Ishikawa (cell line): ENCODE results near the gene CBX2.

Experiments used
- CEBPB ChIP-seq: IDR thresholded peaks from 2 replicates; pipeline ENCODE4 v1.6.1; 2012
- CREB1 ChIP-seq: IDR thresholded peaks from 2 replicates; pipeline ENCODE4 v1.6.1; 2012; ENCODE audit warnings: low read depth
- EGR1 ChIP-seq: IDR thresholded peaks from 2 replicates; pipeline ENCODE4 v1.6.1; 2012
- EP300 ChIP-seq: IDR thresholded peaks from 2 replicates; pipeline ENCODE4 v1.6.1; 2012; ENCODE audit warnings: borderline replicate concordance
- FOXM1 ChIP-seq: IDR thresholded peaks from 2 replicates; pipeline ENCODE4 v1.6.1; 2012; ENCODE audit warnings: low read depth, borderline replicate concordance
- NFIC ChIP-seq: IDR thresholded peaks from 2 replicates; pipeline ENCODE4 v1.6.1; 2012
- RAD21 ChIP-seq: IDR thresholded peaks from 2 replicates; pipeline ENCODE4 v1.6.1; 2012; ENCODE audit warnings: low read depth
- TAF1 ChIP-seq: IDR thresholded peaks from 2 replicates; pipeline ENCODE4 v1.6.1; 2012; ENCODE audit warnings: low read depth, mild to moderate bottlenecking
- TCF12 ChIP-seq: IDR thresholded peaks from 2 replicates; pipeline ENCODE4 v1.6.1; 2012; ENCODE audit warnings: low read depth
- TEAD4 ChIP-seq: IDR thresholded peaks from 2 replicates; pipeline ENCODE4 v1.6.1; 2012
- YY1 ChIP-seq: IDR thresholded peaks from 2 replicates; pipeline ENCODE4 v1.6.1; 2012; ENCODE audit warnings: low read depth
- ZBTB7A ChIP-seq: IDR thresholded peaks from 2 replicates; pipeline ENCODE4 v1.6.1; 2012; ENCODE audit warnings: low read depth
- TF ChIP-seq, protein P1 (sequence below): IDR thresholded peaks from 2 replicates; pipeline ENCODE4 v1.6.1; 2012; ENCODE audit warnings: low read depth, mild to moderate bottlenecking
- TF ChIP-seq, protein P2 (sequence below): IDR thresholded peaks from 2 replicates; pipeline ENCODE4 v1.6.1; 2012
- TF ChIP-seq, protein P3 (sequence below): IDR thresholded peaks from 2 replicates; pipeline ENCODE4 v1.6.1; 2012

CBX2 gene

DNA sequence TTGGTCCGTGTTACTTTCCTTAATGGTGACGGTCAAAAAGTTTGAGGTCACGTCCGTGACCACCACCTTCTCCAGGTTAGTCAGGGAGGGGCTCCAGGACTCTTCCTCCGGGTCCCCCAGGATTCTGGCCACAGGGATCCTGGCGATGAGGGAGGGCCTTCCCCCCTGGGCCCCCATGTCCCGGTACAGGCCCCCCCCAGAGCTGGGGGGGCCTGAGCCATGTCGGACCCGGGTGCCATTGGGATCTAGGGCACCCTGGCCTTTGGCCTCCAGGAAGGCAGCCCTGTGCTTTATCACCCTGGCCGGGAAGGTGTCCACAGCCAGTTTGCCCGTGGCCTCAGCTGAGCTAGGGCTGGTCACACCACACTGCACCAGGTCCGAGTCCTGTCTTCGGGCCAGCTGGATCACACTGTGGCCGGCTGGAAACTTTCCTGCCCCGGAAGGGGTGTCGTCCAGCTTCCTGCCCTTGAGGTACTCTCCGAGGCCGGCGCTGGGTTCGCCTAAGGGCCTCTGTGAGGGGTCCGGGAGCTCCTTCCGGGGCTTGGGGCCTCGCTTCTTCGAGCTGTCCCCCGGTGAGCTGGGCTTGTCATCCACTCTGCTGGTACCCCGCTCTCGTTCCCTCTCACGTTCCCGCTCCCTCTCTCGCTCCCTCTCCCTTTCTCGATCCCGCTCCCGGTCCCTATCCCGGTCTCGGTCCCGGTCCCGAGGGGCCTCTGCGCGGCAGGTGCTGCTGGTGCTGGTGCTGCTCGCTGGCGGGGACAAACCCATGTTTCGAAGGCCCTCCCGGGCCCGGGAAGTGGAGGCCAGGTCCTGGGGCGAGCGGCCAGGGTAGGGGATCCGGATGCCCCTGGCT is 16.9 kb downstream of the CBX2 start:
- TF ChIP-seq CREB1, result no peak
- no peak for TF ChIP-seq CEBPB
- TF ChIP-seq YY1, result no peak
- TF ChIP-seq EGR1, result no peak
- TF ChIP-seq TCF12, result no peak
- TF ChIP-seq, protein P1, sequence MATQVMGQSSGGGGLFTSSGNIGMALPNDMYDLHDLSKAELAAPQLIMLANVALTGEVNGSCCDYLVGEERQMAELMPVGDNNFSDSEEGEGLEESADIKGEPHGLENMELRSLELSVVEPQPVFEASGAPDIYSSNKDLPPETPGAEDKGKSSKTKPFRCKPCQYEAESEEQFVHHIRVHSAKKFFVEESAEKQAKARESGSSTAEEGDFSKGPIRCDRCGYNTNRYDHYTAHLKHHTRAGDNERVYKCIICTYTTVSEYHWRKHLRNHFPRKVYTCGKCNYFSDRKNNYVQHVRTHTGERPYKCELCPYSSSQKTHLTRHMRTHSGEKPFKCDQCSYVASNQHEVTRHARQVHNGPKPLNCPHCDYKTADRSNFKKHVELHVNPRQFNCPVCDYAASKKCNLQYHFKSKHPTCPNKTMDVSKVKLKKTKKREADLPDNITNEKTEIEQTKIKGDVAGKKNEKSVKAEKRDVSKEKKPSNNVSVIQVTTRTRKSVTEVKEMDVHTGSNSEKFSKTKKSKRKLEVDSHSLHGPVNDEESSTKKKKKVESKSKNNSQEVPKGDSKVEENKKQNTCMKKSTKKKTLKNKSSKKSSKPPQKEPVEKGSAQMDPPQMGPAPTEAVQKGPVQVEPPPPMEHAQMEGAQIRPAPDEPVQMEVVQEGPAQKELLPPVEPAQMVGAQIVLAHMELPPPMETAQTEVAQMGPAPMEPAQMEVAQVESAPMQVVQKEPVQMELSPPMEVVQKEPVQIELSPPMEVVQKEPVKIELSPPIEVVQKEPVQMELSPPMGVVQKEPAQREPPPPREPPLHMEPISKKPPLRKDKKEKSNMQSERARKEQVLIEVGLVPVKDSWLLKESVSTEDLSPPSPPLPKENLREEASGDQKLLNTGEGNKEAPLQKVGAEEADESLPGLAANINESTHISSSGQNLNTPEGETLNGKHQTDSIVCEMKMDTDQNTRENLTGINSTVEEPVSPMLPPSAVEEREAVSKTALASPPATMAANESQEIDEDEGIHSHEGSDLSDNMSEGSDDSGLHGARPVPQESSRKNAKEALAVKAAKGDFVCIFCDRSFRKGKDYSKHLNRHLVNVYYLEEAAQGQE, result no peak
- TF ChIP-seq FOXM1, result no peak
- TF ChIP-seq TAF1, result no peak
- no peak for TF ChIP-seq NFIC
- no peak for TF ChIP-seq TEAD4
- TF ChIP-seq, protein P2, sequence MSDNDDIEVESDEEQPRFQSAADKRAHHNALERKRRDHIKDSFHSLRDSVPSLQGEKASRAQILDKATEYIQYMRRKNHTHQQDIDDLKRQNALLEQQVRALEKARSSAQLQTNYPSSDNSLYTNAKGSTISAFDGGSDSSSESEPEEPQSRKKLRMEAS, result no peak
- no peak for TF ChIP-seq EP300
- no peak for TF ChIP-seq ZBTB7A
- no peak for TF ChIP-seq RAD21

DNA sequence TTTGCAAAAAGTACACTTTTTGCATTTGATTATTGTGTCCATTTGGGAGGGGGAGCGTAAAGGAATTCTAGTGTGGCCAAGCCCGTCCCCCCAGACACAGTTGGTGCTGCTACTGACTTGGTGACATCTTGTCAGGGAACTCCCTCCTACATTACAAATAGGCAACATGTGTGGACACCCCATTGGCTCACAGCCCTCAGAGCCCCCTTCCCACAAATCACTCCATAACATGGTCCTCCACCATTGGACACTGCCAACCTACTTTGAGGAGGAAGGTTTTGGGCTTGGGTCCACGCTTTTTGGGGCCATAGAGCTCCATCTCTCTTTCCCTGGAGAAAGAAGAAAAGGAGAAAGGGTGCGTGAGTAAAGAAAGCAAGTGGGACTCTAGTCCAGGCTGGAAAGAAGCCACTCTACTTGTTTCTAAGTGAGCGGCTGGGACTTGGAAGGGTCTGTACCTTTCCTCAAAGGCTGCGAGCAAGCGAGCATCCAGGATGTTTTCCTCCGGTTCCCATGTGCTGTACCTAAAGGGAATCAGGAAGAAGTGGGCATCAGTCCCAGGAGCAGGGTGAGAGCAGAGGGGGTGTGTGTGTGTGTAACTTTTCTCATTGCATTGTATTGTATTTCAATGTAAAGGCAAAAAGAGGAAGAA is 18.0 kb downstream of the CBX2 start:
- no peak for TF ChIP-seq TEAD4
- TF ChIP-seq ZBTB7A, result no peak
- no peak for TF ChIP-seq EGR1
- TF ChIP-seq YY1, result no peak
- TF ChIP-seq CEBPB, result no peak
- no peak for TF ChIP-seq CREB1
- TF ChIP-seq NFIC, result no peak
- TF ChIP-seq, protein P3, sequence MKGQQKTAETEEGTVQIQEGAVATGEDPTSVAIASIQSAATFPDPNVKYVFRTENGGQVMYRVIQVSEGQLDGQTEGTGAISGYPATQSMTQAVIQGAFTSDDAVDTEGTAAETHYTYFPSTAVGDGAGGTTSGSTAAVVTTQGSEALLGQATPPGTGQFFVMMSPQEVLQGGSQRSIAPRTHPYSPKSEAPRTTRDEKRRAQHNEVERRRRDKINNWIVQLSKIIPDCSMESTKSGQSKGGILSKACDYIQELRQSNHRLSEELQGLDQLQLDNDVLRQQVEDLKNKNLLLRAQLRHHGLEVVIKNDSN, result no peak
- no peak for TF ChIP-seq TCF12
- TF ChIP-seq EP300, result no peak
- TF ChIP-seq, protein P2, result no peak
- no peak for TF ChIP-seq TAF1

DNA sequence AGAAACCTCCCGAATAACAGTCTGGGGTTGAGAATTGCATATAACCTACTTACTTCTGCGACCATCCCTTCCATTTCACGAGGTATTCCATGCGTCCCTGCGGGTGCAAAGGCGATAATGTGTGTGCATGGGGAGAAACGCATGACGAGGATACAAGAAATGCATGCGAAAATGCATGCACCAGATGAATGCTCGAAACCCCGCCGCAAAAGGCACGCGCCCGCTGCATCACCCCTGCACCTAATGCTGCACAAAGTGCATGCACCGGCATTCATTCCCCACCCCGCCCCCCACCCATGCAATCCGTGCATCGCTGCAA is 18.5 kb downstream of the CBX2 start:
- TF ChIP-seq CREB1 (no peak), CEBPB (no peak), YY1 (no peak), EP300 (no peak), NFIC (no peak), TCF12 (no peak), EGR1 (no peak), TAF1 (no peak), ZBTB7A (no peak)
- TF ChIP-seq, protein P1, result no peak

DNA sequence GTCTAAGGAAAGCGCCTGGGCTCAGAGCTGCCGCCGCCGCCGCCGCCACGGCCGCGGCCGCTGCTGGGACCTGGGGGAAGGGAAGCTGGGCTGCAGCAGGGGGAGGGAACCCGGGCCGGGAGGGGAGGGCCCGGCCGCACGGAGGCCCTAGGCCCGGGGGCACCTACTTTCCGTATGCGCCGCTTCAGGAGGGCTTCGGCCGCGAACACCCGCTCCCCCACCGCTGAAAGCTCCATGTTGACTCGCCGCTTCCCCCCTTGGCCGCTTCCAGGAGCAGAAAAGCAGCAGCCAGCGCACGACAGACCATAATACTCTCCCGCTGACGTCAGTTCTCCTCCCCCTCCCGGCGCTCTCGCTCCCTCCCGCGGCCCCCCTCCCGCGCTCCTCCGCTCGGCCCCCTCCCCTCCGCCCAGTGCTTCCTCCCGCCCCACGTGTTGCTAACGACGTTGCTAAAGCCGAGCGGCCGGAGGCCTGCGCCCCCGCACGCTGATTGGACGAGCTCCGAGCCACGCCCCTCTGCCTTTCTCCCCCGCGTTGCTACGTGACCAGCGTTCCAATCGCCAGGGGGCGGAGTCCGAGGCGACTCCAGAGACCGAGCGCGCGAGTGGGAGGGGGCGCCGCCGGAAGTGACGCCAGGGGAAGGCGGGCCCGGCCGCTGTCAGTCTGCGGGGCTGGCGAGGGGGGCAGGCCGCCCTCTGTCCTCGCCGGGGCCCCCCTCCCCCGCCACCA is 19.0 kb downstream of the CBX2 start, which contains the start of gene CBX8:
TSS of gene CBX8 (minus strand) at position 315 of the 729 bp plus-strand sequence. CDS start at position 236, 79 bp downstream.
- TF ChIP-seq EGR1, result peak; percentile 76
- no peak for TF ChIP-seq EP300
- 0 out of 2 replicates have a peak, but pooled peaks have one; percentile 21 for TF ChIP-seq TAF1
- TF ChIP-seq CREB1, result peak; percentile 83
- TF ChIP-seq YY1, result 0 out of 2 replicates have a peak, but pooled peaks have one; percentile 30
- TF ChIP-seq ZBTB7A, result peak; percentile 26; the same call in 1 of the 2 replicates
- TF ChIP-seq NFIC, result no peak
- TF ChIP-seq TCF12, result peak; percentile 45; the same call in 1 of the 2 replicates
- TF ChIP-seq, protein P1, result no peak
- TF ChIP-seq, protein P3, result peak; percentile 72
- TF ChIP-seq FOXM1, result peak; percentile 47; the same call in 1 of the 2 replicates
- TF ChIP-seq, protein P2, result peak; percentile 79
